GM04503 (cell line): Measurements from ENCODE around the gene CNTN4.

Experiments used
- DNase-seq: peaks from one replicate; pipeline ENCODE4 v3.0.0-alpha.2; 2012; ENCODE audit warnings: low read depth

CNTN4 gene

DNA sequence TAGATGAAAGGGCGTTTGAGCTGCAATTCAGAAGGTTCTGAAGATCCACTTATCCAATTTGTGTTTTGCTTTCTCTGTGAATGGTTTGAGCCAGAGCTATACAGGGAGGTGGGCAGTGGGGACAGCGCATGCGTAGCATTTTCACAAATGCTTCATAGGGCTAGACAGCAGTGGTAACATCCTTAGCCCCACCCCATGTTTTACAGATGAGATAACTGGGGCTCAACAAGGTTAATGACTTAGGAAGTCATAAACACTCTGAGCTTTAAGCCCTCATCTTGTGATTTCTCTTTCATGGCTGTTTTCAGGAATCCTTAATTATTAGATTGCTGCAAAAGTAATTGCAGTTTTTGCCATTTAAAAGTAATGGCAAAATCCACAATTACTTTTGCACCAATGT, 602.8 kb downstream of the CNTN4 start:
- no peak for DNase-seq

DNA sequence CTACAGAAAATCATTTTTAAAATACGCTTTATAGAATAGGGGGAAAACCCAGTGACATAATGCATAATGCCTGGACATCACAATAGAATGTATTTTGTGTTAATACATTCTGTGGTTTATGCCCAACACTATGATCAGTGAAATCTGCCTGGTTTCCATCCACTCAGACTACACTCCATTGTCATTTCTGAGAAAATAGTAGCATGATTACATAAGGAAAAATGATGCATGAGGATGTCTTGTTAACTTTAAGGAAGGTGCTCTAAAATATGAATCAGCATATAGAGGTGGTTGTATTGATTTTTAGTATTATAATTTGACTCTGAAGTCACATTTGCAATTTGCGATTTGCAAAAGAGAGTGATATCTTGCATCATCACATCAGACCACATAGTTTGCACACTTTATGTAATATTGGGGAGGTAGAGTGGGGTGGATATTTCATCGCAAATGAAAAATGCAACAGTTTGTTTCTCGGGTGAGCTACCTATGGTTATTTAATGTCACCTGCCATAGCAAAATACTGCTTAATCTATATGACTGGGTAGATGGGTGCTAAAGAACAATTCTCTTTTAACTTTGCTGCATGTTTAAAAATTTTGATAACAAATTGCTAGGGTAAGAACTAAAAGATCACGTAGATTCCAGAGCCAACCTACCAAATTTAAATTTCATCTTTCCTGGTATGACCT, 607.6 kb downstream of the CNTN4 start:
- no peak for DNase-seq

DNA sequence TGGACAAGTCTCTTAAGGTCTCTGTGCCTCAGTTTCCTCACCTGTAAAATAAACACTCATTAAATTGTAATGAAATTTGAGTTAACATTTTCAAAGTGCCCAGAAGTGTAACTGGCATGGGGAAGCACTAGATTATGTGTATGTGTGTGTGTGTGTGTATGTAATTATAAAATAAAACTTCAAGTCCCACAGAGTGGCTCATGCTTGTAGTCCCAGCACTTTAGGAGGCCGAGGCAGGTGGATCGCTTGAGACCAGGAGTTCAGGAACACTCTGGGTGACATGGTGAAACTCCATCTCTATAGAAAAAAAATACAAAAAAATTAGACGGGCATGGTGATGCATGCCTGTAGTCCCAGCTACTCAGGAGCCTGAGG, 608.2 kb downstream of the CNTN4 start:
- DNase-seq, result no peak

DNA sequence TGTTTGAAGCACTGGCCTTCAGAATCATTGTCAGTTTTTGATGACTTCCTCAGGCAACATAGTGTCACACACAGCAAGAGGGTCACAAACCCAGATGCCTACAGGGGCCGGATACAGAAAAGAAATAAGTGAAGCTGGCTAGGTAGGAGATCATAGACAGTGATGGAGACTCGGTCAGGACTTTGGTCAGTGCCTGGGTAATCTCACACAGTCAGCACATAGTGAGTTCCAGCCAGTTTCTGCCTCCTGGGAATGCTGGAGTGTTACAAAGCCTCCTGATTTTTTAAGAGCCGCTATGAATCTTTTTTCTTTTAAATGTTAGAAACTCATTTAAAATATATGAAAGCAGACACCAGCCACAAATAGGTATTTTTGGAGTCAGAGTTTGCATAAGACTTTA, 612.4 kb downstream of the CNTN4 start:
- DNase-seq, result no peak

DNA sequence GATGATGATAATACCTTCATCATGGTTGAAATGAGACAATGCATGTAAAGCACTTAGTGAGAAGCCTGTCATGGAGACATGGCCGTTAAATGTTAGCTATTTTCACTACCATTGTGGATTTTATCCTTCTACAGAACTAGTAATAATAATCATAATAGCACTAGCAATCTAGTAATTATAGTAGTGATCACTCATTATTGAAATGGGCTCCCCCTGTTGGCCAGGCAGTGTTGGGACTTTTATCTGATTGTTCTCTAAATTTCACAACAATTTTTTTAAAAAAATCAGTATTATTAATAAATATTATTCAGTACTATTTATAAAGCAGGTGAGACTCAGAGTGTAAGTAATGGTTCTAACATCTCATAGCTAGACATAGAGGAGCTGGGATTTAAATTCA, 615.3 kb downstream of the CNTN4 start:
- DNase-seq, result no peak

DNA sequence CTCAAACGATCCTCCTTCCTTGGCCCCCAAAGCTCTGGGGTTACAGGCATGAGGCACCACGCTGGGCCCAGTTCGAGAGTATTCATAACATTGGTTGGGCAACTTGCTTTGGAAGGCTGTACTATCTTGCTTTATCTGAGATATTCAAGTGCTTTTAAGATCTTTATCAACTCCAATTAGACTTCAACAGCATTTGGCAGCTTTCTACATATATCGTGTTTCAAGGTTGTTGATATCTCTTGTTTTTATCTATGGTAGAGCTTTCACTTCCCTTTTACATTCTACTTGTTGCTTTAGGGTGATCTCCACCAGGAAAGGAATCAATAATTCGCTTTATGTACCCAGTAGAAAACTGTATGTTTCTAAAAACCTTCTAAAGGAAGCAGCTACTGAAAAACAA, 616.2 kb downstream of the CNTN4 start:
- no peak for DNase-seq

GRCh38 chr3:2727101-2727500, 628.4 kb downstream of the CNTN4 start:
- DNase-seq, result no peak

DNA sequence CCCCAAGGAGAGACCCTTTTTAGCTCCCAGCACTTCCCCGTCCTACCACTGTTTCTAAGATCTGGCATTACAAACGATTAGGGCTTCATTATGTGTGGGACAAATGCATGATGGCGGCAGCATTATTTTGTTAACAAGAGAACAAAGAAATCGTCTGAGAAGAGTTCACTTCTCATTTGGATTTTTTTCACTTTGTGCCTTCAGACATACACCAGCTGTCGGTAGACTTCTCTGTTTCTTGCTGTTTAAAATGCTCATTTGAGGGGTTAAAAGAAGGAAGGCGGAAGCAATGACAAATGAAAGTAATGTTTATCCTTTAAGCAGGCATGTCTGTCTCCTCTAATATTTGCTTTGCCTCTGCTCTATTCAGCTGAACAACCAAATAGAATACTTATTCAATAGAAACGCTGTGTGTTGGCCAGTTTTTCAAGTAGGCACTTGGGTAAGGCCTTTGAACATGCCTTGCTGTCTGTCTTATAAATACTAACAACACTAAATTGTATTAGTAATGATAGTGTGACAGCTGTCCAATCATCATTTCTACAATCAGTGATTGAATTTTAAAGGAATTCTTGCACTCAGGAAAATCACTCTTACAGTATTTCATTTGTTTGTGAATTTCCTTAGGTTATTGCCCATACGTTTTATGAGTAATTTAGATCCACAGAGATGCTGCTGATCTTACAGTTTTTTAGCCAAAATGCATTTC, 629.1 kb downstream of the CNTN4 start:
- no peak for DNase-seq

DNA sequence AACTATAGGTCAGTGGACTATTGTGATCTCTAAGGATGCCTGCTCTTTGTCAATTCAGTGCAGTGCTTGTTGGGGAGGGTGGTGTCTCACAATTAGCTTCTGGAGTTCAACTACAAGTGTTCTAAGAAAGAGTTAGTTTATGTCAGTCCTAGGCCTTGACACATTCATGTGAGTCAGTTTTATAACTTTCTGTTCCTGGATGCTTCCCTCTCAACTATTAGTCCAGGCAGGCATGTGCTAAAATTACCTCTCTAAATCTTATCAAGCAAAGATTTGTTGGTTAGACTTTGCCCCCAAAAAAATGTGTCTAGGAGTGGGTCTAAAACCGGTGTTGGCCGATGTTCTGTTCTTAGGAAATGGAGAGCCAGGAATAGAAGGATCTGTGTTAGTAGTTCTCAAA, 633.2 kb downstream of the CNTN4 start:
- no peak for DNase-seq

DNA sequence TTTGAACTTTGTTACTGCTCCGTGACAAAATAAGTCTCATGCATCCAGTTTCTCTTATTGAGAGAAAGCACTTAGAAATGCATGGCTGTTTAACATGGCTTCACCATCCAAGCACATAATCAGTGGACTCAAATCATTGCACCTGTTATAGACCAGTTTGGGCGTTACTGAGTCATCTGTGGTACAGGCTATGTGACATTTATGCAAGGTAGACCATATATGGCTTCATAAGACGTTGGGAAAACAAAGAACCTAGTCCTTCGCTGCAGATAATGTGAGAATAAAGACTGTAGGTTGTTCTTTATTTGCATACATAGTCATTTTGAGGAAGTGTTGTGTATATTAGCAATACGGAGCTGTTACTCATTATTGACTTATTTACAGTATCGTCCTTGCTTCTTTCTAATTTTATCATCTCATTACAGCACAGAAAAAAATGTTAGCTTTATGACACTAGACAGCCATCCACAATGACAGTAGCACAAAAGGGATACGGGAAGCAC, 636.8 kb downstream of the CNTN4 start:
- DNase-seq, result no peak

DNA sequence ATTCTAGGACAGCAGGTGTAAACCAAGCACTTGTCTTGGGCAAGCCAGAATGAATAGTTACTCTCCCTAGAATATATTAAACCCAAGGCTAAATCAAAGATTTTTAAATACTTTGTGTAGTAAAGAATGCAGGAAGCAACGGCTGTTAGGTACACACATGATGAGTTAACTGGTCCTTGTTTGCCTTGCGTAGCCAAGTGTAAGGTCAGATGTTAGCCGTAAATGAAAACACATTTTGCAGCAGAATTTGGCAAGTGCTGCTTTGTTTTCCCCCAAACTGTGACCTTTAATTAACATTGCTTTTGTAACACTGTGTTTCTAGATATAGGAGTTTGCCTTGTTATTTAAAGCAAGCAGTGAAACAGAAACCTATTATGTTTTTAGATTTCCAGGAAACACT, 642.9 kb downstream of the CNTN4 start:
- DNase-seq, result no peak

- DNase-seq, result no peak
Observed at GRCh38 chr3:2765002-2765579, 666.4 kb downstream of the CNTN4 start.

DNA sequence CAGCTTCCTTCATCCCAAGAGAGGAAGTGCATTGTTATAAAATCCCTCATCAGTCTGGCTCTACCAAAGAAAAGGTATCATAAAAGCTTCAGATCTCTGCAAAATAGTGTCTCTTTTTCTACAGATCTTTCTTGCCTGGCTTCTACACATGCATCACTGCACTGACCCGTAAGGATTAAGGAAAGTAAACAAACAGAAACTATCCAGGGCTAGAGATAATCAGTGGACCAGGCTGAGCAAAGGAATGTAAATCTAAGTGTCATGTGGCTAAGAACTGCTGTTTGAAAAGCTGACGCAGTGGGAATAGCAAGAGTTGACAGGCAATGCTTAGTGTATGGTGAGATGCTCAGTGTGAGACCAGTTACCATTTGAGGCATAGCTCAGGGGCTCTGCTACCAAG, 671.8 kb downstream of the CNTN4 start:
- DNase-seq, result no peak

GRCh38 chr3:2771193-2771592, 672.5 kb downstream of the CNTN4 start:
- DNase-seq, result no peak

GRCh38 chr3:2771741-2772140, 673.1 kb downstream of the CNTN4 start:
- DNase-seq, result no peak

DNA sequence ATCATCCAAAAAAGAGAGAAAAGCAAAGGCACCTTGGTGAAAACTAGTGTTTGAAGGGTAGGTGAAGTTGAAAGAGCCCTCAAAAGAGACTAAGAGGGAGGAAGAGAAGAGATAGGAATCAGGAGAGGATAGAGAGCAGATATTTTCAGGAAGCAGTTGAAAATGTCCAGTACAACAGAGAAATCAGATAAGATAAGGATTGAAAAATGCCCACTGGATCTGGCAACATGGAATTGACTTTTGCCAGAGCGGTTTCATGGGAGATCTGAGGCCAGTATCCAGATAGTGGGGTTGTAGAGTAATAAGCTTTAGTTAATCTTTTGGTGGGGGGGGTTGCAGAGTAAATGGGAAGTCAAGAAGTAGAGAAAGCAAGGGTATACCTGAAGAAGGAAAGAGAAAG, 674.1 kb downstream of the CNTN4 start:
- no peak for DNase-seq

- DNase-seq, result no peak
Observed at GRCh38 chr3:2774481-2775249, 676.0 kb downstream of the CNTN4 start.

- DNase-seq, result no peak
Observed at GRCh38 chr3:2783261-2783660, 684.6 kb downstream of the CNTN4 start.

GRCh38 chr3:2784627-2785026, 686.0 kb downstream of the CNTN4 start:
- no peak for DNase-seq

- DNase-seq, result no peak
Observed at GRCh38 chr3:2790266-2790815, 691.7 kb downstream of the CNTN4 start.

DNA sequence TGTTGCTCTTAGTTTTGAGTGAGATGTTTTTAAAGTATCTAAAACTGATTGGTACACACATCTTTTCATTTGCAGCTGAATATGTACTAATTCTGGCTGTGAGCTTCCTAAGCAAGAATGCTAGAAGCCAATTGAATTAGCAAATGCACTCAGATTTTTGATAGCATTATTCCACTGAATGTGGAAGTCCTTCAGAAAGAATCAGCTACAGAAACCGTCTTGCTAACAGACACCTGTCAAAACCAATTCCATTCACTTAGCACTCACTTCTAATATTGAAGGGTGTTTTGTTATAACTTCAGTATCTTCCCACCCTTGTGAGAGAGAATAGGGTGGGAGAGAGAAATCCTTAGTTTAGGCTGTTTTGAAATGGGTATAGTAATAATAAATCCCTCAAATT, 693.8 kb downstream of the CNTN4 start:
- no peak for DNase-seq

DNA sequence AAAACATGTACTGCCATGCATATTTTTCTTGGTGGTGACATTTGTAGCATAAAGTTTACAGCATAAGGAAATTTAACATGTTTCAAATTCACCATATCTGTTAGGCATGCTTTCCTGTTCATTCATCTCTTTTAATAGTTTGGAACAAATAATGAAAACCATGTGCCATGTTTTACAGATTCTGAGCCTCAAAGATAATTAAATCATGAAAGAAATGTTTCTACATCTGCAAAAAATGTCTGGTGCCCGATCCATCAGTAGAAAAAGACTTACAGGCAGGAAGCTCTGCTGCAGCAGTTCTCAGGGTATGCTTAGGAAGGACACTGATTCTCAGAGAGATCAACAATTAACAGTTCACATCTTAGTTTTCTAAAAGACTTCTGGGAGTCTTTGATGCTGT, 695.3 kb downstream of the CNTN4 start:
- DNase-seq, result no peak
